Right ventricle myocardium inferior (tissue), 1 donor: ENCODE measurements around the gene DTX2. TPM values are rescaled to one million over a fixed set of nuclear protein-coding genes. Genes with fewer than 3 reads are reported as not detected.
"Not testable (repeated sequence)": the region's sequence is repeated elsewhere in the genome, so short reads cannot be mapped to it uniquely, and the experiment has no call there.

ENCODE experiments used
- ATAC-seq: fragments of 200-7000 bp; cut with Tn5 transposase; one replicate; pipeline ENCODE4 v1.9.1; 2020; ENCODE audit warnings: mild to moderate bottlenecking, moderate library complexity
- DNase-seq: peaks from one replicate; pipeline ENCODE4 v3.0.0; 2021; ENCODE audit errors: missing footprints
- intact Hi-C: fragments of 100-400 bp; cut with DNase I; formaldehyde crosslinking; loops from one replicate; pipeline ENCODE4 v1.11.0; 2022
- total RNA-seq: library from RNA; stranded (reverse); fragmentation: NEBNext Ultra II Directional; extraction: Animal tissue kit (Norgen Biotek cat#: 25700); gene quantifications from one replicate; pipeline ENCODE4 v1.2.1, GENCODE V29; 2021
- donor health status: DM: no; HTN: yes; CAD: no; lungs with severe emphysema.

Gene DTX2
- total RNA-seq, 1 donor from 2014 or later = 8.0 TPM

DNA sequence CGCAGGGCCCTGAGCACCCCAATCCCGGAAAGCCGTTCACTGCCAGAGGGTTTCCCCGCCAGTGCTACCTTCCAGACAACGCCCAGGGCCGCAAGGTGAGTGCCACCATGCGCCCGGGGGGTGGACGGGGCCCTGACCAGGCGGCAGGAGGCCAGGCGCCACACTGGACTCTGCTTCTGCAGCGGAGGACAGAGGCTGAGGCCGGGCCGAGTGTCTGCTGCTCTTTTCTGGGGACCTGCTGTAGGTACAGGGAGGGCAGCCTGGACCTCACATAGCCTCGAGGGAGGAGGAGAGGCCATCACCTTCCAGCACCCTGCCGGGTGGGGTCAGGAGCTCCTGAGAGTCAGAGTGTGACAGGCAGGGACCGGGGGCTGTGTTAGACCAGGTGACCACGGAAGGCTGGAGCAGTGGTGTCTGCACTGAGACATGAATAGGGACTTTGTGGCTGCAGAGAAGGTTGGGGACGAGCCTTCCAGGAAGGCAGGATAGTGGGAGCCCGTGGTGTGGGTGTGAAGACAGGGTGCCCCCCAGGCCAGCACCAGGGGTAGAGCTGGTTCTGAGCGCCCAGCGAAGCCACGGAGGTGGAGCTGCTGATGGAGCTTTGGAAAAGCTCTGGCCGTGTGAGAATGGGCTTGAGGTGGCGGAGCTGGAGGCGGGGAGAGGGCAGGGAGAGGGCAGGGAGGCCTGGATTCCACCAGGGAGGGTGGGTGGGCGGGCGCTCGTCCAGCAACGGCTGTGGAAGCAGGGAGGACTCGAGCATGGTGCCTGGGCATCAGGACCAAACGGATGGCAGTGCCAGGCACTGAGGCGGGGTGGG lies 43.0 kb downstream of the DTX2 start:
- DNase-seq, ATAC-seq, intact Hi-C loops: not testable (repeated sequence)

DNA sequence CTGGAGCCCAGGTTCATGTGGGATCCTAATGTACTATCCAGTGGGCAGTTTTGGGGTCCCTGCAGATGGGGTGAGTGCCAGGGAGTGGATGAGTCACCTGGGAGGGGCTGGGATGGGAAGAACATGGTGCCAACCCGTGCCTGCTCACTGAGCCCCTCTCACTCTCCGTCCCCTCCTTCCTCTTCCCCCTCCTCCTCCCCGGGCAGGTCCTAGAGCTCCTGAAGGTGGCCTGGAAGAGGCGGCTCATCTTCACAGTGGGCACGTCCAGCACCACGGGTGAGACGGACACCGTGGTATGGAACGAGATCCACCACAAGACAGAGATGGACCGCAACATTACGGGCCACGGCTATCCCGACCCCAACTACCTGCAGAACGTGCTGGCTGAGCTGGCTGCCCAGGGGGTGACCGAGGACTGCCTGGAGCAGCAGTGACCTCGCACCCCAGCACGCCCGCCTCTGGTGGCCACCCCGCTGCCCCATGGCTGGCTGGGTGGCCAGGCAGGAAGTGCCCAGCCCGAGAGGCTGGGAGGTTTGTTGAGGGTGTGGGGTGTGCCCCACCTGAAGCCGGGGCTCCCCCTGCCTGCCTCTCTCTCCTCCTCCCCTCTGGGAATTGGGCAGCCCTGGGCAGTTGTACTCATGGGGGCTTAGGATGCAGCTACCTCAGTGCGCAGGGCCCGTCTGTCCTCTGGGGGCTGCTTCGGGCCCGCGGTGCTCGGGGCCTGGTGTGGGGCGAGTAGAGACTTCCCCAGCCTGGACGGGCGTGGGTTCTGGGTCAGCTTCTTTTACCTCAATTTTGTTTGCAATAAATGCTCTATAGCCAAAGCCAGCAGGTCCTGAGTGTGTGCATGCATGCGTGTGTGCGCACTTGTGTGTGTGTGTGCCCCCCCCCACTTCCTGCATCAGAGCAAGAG lies 43.9 kb downstream of the DTX2 start:
- DNase-seq (no peak), ATAC-seq (peak; percentile 7)
- intact Hi-C loops = no loop called here

DNA sequence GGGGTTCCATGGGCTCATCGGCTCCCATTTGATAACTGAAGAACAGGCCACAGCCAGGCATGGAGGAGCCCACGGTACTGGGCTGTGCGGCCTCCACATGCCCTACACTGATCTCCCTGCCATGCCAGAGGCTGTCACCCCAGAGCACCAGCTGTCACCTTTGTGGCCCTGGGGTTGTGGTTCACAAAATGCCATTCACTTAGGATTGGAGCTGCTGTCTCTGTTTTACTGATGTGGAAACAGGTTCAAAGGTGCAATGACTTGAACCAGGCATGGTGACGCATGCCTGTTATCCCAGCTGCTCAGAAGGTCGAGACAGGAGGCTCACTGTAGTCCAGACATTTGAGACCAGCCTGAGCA lies 44.6 kb downstream of the DTX2 start:
- DNase-seq = no peak
- no peak for ATAC-seq
- intact Hi-C loops = no loop called here

DNA sequence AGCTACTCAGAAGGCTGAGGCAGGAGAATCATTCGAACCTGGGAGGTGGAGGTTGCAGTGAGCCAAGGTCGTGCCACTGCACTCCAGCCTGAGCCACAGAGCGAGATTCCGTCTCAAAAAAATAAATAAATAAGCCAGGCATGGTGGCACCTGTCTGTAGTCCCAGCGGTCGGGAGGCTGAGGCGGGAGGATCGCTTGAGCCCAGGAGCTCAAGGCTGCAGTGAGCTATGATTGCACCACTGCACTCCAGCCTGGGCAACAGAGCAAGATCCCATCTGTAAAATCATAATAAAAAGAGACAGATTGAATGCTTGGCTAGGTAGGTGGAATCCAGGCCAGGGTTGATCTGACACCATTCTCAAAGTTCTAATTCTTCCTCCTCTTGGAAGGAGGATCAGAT lies 45.1 kb downstream of the DTX2 start:
- intact Hi-C loops, ATAC-seq, DNase-seq: not testable (repeated sequence)

DNA sequence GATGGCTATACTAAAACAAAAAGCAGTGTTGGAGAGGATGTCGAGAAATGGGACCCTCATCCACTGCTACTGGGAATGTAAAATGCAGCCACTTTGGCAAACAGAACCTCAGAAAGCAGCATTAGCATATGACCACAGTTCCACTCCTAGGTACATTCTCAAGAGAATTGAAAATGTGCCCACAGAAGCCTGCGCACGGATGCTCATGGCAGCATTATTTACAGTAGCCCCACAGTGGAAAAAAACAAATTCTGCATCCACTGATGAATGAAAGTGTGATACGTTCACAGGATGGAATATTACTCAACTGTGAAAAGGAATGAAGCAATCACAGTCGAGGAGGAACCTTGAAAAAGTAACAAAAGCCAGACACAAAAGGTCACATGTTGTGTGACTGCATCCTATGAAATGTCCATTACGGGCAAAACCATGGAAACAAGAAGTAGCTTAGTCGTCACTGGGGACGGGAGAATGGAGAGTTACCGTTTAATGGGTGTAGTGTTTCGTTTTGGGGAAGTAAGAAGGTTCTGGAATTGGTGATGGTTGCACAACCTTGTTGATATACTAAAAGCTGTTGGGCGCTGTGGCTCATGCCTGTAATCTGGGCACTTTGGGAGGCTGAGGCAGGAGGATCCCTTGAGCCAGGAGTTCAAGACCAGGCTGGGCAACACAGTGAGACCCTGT lies 46.4 kb downstream of the DTX2 start:
- ATAC-seq (no peak), DNase-seq (peak; percentile 64)
- intact Hi-C loops = no loop called here

DNA sequence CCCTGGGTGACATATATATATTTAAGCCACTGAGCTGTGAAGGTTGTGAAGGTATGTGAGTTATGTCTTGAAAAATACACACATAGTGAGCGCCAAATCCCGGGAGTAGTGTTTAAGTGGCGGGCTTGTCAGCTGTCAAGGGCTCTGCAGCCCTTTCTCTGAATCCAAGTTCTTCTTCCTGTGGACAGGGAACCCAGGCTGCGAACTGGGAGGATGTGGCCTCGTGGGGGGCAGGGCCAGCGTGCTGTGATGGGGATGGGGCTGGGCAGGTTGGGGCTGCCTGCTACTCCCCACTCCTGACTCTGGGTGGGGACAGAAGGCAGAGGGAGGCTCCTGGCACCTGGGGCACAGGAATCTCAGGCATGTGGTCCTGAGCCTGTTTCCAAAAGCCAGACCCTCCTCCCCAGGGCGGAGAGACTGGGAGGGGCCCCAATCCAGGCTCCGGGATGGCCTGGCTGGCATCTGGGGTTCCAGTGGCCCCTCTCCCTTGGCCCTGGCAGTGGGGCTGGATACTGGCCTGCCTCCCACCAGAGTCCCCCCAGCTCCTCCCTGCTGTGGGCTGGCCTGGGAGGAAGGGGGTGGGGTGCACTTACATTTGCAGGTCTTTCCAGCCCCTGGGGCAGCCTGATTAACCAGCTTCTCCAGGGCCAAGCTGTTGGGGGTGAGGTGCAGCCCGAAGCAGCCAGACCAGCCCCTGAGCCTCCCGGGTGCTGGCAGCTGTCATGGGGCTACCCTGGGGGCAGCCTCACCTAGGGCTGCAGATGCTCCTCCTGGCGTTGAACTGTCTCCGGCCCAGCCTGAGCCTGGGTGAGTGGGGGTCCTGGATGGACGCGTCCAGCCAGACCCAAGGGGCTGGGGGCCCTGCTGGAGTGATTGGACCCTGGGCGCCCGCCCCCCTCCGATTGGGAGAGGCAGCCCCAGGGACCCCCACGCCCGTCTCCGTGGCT lies 48.7 kb downstream of the DTX2 start, which contains the start of gene UPK3B:
UPK3B (plus strand) TSS at position 622 of the 947 bp plus-strand sequence; CDS start at position 723, 101 bp downstream.
- DNase-seq (peak; percentile 65), ATAC-seq (peak; percentile 3)
- intact Hi-C loops = no loop called here

DNA sequence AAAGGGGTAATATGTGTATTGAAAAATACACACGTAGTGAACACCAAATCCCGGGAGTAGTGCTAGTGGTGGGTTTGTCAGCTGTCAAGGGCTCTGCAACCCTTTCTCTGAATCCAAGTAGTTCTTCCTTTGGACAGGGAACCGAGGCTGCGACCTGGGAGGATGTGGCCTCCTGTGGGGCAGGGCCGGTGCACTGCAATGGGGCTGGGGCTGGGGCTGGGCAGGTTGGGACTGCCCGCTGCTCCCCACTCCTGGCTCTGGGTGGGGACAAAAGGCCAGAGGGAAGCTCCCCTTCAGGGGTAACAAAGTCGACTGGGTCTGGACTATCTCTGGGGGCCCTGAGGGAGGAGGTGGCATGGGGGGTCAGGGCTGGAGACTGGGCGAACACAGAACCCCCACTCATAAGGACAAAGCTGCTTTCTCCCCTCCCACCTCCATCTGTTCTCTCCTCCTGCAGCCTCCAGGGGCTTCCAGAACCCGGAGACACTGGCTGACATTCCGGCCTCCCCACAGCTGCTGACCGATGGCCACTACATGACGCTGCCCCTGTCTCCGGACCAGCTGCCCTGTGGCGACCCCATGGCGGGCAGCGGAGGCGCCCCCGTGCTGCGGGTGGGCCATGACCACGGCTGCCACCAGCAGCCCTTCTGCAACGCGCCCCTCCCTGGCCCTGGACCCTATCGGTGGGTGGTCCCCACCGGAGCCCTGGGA lies 49.8 kb downstream of the DTX2 start:
- intact Hi-C loops, ATAC-seq, DNase-seq: not testable (repeated sequence)

DNA sequence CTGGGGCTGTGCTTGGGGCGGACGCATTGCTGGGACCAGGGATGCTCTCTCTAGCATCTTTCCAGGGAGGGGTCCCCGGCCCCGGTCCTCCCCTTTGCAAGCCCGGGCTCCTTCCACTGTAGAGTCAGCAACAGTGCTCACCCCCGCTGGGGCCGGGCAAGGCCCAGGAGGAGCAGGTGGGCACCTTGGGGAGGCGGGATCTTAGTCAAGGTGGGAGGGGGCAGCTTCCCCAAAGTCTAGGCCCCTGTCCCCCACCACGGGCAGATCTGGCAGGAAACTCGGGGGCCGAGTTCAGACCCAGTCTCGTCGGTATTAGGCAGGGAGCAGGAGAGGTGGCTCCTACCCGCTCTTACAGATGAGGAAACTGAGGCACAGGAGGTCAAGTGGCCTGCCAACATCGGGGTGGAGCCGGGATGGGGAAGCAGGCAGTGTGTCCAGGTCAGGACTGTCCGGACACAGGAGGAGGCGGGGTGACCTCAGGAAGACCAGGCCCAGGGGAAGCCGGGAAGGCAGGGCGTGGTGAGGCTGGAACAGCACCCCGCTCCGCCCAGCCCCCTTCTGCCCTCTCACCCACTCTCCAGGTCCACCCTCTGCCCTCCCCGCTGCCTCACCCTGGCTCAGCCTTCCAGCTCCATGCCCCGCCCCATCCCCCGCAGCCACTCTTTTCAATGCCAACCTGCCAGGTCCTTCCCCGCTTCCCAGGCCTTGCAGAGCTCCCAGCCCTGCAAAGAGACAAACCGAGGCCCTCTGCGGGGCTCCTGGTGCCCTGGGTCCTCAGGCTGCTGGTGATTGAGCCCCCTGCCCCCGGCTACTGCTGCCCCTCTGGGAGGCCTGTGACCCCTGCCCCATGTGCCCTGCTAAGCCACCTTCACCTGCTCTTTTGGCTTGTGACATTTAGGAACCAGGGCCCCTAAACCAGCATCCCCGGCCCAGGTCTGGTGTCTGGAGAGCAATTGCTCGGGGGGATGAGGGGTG lies 50.7 kb downstream of the DTX2 start:
- intact Hi-C loops, DNase-seq, ATAC-seq: not testable (repeated sequence)

DNA sequence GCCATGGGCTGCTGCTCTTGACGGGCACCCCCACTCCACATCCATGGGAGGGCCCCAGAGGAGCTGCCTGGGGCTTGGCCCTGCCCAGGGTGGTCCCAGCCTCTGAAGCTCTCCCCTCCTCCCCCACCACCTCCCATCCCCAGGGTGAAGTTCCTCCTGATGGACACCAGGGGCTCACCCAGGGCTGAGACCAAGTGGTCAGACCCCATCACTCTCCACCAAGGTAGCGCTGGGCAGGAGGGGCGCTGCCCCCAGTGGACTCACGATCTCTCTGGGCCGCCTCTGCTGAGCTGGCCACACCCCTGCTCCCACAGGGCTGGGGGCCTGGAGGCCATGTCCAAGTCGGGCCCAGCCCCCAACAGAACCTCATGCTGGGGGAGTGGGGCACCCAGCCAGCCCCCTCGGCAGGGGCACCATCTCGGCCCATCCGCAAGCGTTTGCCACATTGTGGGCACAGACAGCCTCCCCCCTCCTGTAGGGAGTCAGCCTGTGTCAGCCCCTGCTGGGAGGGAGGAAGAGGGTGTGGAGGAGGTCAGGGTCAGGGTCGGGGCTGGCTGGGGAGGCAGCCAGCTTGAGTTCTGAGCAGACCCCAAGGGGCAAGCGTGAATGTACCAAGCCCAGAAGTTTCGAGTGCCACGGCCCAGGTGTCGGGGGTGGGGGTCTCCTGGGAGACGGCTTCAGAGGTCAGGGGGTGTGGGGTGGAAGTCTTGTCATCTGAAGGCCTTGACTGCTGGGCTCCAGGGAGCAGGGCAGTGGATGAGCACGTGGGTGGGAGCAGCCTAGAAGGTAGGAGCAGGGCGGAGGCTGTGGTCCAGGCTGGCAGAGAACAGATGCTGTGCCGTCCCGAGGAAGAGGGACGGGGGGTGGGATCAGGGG lies 51.7 kb downstream of the DTX2 start:
- intact Hi-C loops = no loop called here
- DNase-seq (no peak), ATAC-seq (no peak)

DNA sequence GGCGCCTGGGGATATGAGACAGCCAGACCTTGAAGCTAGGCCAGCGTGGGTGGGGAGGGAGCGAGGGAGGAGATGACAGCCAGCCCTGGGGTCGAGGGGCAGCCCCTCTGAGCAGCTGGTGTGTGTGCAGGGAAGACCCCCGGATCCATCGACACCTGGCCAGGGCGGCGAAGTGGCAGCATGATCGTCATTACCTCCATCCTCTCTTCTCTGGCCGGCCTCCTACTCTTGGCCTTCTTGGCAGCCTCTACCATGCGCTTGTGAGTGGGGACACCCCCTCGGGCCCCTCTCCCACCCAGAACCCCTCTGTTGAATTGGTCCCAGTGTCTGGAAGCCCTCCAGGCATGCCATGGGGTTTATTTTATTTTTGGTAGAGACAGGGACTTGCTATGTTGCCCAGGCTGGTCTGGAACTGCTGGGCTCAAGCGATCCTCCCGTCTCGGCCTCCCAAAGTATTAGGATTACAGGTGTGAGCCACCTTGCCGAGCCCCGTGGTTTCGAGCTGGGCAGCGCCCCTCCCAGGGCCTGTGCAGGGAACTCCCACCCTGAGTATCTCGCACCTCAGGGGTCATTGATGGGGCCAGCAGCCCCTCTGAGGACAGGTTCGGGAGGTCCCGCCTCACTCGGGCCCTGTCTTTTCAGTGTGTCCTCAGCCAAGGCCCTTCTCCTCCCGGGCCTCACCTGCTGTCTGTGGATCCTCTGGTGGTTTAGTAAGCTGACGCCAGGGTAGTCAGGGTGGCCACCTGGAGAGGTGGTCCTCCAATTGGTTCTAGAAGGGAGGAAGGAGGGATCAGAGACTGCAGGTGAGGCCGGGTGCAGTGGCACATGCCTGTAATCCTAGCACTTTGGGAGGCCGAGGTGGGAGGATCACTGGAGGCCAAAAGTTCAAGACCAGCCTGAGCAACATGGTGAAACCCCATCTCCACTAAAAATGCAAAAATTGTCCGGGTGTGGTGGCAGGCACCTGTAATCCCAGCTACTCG lies 52.6 kb downstream of the DTX2 start:
- intact Hi-C loops = no loop called here
- peak; percentile 53 for DNase-seq
- no peak for ATAC-seq

DNA sequence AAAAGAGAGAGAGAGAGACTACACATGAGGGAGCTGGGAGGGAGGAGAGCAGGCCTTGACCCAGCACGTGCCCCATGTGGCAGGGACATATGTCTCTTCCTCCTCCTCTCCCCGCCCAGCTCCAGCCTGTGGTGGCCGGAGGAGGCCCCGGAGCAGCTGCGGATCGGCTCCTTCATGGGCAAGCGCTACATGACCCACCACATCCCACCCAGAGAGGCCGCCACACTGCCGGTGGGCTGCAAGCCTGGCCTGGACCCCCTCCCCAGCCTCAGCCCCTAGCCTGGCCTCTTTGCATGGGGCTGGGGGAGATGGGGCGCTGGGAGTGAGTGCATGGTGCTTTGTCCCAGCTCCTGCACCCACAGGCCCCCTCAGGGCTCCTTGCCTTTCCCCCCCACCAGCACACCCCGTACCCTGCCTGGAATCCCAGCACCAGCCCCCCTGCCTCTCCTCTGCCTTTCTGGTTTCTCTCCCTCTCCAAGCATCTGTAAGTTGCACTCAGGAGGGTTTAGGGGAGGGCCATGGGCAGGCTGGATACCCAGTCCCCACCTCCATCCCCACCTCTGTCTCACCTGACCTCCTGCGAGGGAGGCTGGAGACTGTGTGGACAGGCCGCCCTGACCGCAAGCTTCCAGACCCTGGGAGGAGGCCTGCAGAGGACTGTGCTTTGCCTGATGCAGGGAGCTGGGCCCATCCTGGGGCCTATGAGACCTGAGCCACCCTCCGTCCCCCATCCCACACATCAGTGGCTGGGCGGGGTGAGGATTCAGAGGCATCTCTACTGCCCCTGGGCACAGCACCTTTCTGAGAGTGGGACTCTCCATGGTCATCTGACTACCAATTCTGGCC lies 53.6 kb downstream of the DTX2 start:
- intact Hi-C loops = no loop called here
- peak; percentile 65 for DNase-seq

DNA sequence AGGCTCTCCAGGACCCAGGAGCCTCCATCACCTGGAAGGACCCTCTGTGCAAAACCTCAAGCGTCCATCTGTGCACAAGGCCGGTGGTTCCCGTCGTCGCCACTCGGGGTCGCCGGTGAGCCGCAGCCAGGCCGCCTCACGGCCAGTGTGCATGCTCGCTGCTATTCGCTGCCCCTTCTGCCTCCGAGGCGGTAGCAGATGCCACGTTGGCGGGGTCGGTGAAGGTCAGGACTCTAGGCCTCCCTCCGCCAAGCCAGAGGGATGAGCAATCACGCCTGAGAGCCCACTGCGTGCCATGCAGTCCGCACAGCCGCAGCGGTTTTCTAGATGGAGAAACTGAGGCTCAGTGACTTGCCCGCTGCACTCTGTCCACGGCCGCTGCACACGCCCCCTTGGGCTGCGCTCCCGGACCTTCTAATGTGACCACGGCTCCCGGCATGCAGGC lies 54.5 kb downstream of the DTX2 start:
- ATAC-seq (peak; percentile 66), DNase-seq (peak; percentile 90)
- intact Hi-C loops = no loop called here

More for the DNA sequence above, 53.6 kb downstream of the DTX2 start:
- no peak for ATAC-seq

DNA sequence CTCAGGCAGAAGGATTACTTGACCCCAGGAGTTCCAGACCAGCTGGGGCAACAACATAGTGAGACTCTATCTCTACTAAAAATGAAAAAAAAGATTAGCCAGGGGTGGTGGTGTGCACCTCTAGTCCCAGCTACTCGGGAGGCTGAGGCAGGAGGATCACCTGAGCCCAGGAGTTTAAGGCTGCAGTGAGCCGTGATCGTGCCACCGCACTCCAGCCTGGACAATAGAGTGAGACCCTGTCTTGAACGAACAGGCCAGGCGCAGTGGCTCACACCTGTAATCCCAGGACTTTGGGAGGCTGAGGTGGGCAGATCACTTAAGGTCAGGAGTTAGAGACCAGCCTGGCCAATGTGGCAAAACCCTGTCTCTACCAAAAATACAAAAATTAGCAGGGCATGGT lies 55.4 kb downstream of the DTX2 start:
- ATAC-seq, intact Hi-C loops, DNase-seq: not testable (repeated sequence)
